HepG2 (cell line): ENCODE data around the gene CBX2. TPM values are rescaled to one million over a fixed set of nuclear protein-coding genes. Genes with fewer than 3 reads are reported as not detected.

Experiments
- KAT2B ChIP-seq: fragments of 150-350 bp; IDR thresholded peaks from 2 replicates; pipeline ENCODE4 v1.6.1; 2014; ENCODE audit warnings: low read depth, low read length, borderline replicate concordance
- MTA3 ChIP-seq: sonication (generic); formaldehyde crosslinking; IDR thresholded peaks from 2 replicates; pipeline ENCODE4 v1.4.0; 2020; ENCODE audit warnings: missing genetic modification reagents
- ZNF367 ChIP-seq: sonication (generic); formaldehyde crosslinking; IDR thresholded peaks from 2 replicates; pipeline ENCODE4 v1.4.0; 2020; ENCODE audit warnings: missing genetic modification reagents, borderline replicate concordance
- polyA plus RNA-seq, 8 experiments: library from polyadenylated mRNA; depleted of rRNA in 3 of 8; stranded (reverse) in 7 of 8; unstranded in 1 of 8; fragments of >200 nt; fragmentation: Illumina TruSeq in 4 of 8; extraction: Trizol in 4 of 8; gene quantifications; 2 replicates each; pipeline versions ENCODE4 v1.2.1 to v1.2.3, GENCODE V29; 2011 to 2016; ENCODE audit warnings: low read depth in 4 of 8, missing spikeins in 1 of 8, mixed read lengths in 1 of 8; ENCODE audit not compliant: insufficient read depth in 1 of 8
- total RNA-seq, 5 experiments: library from RNA; depleted of rRNA; stranded (reverse); fragments of >200 nt; fragmentation: Illumina TruSeq; extraction: Trizol; gene quantifications; 2 replicates each; pipeline ENCODE4 v1.2.3, GENCODE V29; 2016; ENCODE audit warnings: low read depth in 1 of 5
- TF ChIP-seq, protein P1 (sequence below): sonication (generic); formaldehyde crosslinking; IDR thresholded peaks from 2 replicates; pipeline ENCODE4 v1.5.0; 2020; ENCODE audit warnings: missing genetic modification reagents
- TF ChIP-seq, protein P2 (sequence below): sonication (generic); formaldehyde crosslinking; IDR thresholded peaks from 2 replicates; pipeline ENCODE4 v1.4.0; 2020; ENCODE audit warnings: mild to moderate bottlenecking, missing genetic modification reagents, borderline replicate concordance
- TF ChIP-seq, protein P3 (sequence below): sonication (generic); formaldehyde crosslinking; IDR thresholded peaks from 2 replicates; pipeline ENCODE4 v1.8.0; 2022; ENCODE audit warnings: mild to moderate bottlenecking, missing genetic modification reagents, moderate library complexity

CBX2 gene
- total and polyA plus RNA-seq, 2 of the 13 experiments (the other 11 are each of a cell fraction or from before 2014, with no cell fraction given): 14.5 to 31.1 TPM

- TF ChIP-seq, protein P1, sequence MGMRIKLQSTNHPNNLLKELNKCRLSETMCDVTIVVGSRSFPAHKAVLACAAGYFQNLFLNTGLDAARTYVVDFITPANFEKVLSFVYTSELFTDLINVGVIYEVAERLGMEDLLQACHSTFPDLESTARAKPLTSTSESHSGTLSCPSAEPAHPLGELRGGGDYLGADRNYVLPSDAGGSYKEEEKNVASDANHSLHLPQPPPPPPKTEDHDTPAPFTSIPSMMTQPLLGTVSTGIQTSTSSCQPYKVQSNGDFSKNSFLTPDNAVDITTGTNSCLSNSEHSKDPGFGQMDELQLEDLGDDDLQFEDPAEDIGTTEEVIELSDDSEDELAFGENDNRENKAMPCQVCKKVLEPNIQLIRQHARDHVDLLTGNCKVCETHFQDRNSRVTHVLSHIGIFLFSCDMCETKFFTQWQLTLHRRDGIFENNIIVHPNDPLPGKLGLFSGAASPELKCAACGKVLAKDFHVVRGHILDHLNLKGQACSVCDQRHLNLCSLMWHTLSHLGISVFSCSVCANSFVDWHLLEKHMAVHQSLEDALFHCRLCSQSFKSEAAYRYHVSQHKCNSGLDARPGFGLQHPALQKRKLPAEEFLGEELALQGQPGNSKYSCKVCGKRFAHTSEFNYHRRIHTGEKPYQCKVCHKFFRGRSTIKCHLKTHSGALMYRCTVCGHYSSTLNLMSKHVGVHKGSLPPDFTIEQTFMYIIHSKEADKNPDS (CRISPR knock-in tag): no peak
- TF ChIP-seq, protein P2, sequence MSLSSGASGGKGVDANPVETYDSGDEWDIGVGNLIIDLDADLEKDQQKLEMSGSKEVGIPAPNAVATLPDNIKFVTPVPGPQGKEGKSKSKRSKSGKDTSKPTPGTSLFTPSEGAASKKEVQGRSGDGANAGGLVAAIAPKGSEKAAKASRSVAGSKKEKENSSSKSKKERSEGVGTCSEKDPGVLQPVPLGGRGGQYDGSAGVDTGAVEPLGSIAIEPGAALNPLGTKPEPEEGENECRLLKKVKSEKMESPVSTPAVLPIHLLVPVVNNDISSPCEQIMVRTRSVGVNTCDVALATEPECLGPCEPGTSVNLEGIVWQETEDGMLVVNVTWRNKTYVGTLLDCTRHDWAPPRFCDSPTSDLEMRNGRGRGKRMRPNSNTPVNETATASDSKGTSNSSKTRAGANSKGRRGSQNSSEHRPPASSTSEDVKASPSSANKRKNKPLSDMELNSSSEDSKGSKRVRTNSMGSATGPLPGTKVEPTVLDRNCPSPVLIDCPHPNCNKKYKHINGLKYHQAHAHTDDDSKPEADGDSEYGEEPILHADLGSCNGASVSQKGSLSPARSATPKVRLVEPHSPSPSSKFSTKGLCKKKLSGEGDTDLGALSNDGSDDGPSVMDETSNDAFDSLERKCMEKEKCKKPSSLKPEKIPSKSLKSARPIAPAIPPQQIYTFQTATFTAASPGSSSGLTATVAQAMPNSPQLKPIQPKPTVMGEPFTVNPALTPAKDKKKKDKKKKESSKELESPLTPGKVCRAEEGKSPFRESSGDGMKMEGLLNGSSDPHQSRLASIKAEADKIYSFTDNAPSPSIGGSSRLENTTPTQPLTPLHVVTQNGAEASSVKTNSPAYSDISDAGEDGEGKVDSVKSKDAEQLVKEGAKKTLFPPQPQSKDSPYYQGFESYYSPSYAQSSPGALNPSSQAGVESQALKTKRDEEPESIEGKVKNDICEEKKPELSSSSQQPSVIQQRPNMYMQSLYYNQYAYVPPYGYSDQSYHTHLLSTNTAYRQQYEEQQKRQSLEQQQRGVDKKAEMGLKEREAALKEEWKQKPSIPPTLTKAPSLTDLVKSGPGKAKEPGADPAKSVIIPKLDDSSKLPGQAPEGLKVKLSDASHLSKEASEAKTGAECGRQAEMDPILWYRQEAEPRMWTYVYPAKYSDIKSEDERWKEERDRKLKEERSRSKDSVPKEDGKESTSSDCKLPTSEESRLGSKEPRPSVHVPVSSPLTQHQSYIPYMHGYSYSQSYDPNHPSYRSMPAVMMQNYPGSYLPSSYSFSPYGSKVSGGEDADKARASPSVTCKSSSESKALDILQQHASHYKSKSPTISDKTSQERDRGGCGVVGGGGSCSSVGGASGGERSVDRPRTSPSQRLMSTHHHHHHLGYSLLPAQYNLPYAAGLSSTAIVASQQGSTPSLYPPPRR (CRISPR knock-in tag): no peak
- TF ChIP-seq, protein P3, sequence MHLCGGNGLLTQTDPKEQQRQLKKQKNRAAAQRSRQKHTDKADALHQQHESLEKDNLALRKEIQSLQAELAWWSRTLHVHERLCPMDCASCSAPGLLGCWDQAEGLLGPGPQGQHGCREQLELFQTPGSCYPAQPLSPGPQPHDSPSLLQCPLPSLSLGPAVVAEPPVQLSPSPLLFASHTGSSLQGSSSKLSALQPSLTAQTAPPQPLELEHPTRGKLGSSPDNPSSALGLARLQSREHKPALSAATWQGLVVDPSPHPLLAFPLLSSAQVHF (CRISPR knock-in tag): no peak
- no peak for TF ChIP-seq KAT2B
- no peak for TF ChIP-seq MTA3 (CRISPR knock-in tag)
- TF ChIP-seq ZNF367 (CRISPR knock-in tag): no peak
These were observed 30.9 kb upstream of the CBX2 start (continued) for GRCh38 chr17:79746889-79747507.
